ENCODE data around the gene ZNF366.
"Not testable (repeated sequence)": the region's sequence is repeated elsewhere in the genome, so short reads cannot be mapped to it uniquely, and the experiment has no call there.

The ZNF366 gene

GRCh38 chr5:72407541-72407940, 99.7 kb downstream of the ZNF366 start:
- DNase-seq (ENCODE audit: low spot score), result no peak

GRCh38 chr5:72407078-72407477, 100.1 kb downstream of the ZNF366 start:
- DNase-seq (ENCODE audit: low spot score), result no peak

GRCh38 chr5:72404771-72405170, 102.4 kb downstream of the ZNF366 start:
- DNase-seq (ENCODE audit: low spot score), result not testable (repeated sequence)

- peak; percentile 20 for DNase-seq (ENCODE audit: low spot score)
These were observed 104.1 kb downstream of the ZNF366 start for GRCh38 chr5:72402959-72403628.

DNA sequence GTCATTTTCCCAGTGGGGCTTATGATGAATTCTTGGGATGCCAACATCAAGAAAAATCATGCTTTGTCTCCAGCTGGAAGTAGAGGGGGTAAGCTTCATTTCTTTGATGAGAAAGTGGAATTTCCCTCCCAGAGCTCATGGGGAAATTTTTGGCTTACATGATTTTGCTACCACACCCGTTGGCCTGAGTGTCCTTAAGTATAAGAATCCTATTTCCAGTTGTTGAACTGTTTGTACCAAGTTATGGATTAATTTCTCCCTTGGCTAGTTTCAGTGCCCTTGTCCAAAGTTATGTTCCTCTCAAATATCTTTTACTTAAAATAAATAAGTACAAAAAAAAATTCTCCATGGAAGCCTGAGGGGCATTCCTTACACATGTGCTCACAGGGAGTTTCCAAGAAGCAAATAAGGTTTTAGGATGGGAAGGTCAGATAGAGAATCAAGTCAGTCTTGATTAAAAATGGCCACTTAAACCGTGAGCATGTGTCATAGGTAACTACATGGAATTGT, 104.8 kb downstream of the ZNF366 start:
- DNase-seq (ENCODE audit: low spot score), result no peak

DNA sequence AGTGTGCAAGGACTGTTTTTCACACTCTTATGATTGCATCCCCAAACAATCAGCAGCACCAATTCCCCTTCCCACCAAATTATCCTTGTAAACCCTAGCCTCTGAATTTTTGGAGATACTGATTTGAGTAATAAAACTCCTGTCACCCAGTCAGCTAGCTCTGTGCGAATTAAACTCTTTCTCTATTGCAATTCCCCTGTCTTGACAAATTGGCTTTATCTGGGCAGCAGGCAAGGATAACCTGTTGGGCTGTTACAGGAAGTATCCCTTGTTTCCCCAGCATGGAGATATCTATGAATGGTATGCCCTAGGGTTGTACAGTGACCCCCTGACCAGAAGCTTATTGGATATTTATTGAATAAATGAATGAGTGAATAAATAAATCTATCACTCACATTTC, 106.3 kb downstream of the ZNF366 start:
- DNase-seq (ENCODE audit: low spot score), result no peak

- DNase-seq (ENCODE audit: low spot score), result no peak
These were observed 109.4 kb downstream of the ZNF366 start for GRCh38 chr5:72397836-72398235.

GRCh38 chr5:72394688-72395087, 112.5 kb downstream of the ZNF366 start:
- DNase-seq (ENCODE audit: low spot score), result no peak

DNA sequence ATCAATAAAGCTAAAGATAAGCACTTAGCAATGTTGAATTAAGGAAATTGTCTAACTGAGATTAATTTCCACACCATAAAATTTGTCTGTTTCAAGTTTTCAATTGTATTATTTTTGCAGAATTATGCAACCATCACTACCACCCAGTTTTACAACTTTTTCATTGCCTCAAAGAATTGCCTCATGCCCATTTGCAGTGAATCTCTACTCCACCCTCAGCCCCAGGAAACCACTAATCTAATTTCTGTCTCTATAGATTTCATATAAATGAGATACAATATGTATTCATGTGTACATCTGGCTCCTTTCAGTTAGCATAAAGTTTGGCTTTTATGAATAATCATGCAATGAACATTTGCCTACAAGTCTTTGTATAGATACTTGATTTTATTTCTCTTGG, 114.2 kb downstream of the ZNF366 start:
- no peak for DNase-seq (ENCODE audit: low spot score)
